ENCODE data around the gene ADAMTS16. TPM values are rescaled to one million over a fixed set of nuclear protein-coding genes. Genes with fewer than 3 reads are reported as not detected.

ADAMTS16 gene
- total and polyA plus RNA-seq, 2 experiments from 2014 or later = 2.2 to 5.9 TPM

DNA sequence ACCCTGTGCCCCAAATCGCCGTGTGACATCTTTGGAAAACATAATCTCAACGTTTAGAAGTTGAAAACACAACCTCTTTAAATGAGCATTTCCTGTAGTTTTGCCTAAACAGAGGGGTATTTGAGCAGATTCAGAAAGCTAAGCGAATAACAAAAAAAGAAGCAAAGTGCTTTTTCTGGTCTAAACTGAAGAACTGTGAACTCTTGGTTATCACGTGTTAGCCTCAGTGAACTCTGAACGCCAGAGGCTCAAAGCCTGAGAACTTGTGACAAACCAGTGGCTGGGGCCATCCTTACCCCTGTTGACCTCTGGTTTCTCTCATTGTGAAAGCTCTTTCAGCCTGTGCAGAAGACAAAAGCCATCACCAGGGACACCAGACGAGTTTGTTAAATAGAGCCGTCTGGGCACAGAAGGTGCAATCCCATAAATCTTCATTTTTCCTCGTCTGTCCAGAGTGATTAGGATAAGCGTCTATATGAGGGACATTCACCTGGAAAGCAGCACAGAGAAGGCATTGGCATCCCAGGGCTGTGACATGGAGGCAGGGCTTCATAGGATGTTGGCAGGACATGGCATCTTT lies 220.9 kb downstream of the ADAMTS16 start:
- peak; percentile 59 for DNase-seq (ENCODE audit: low spot score)
- Histone ChIP-seq H3K4me1 (ENCODE audit: insufficient read depth) (no peaks in the 10 kb centered on the region), H3K36me3 (replicated peaks; ENCODE audit: insufficient read depth, low read depth) (no peaks in the 10 kb centered on the region), H3K27ac (peak overlapping the region; percentile 48), H3K9me2 (replicated peaks; ENCODE audit: insufficient read depth) (no peaks in the 10 kb centered on the region), H3K4me2 (no peak overlapping the region), H3K9me3 (ENCODE audit: low read depth) (no peaks in the 10 kb centered on the region), H3K79me2 (no peaks in the 10 kb centered on the region), H3K27me3 (no peaks in the 10 kb centered on the region), H4K20me1 (ENCODE audit: insufficient read depth, poor library complexity, severe bottlenecking) (no peaks in the 10 kb centered on the region), H2AFZ (no peak overlapping the region), H3K4me3 (no peak overlapping the region)
- 45% methylated on average over 10 of the region's 10 CpGs for whole genome bisulfite sequencing (ENCODE audit: low lambda C conversion rate, missing lambda C conversion rate)
- TF ChIP-seq EZH2phosphoT487 (IDR thresholded peaks at IDR 0.05; ENCODE audit: low read depth, severe bottlenecking, unreplicated experiment) = no peak
- no peak for TF ChIP-seq EZH2 (IDR thresholded peaks at IDR 0.05; ENCODE audit: borderline replicate concordance)

DNA sequence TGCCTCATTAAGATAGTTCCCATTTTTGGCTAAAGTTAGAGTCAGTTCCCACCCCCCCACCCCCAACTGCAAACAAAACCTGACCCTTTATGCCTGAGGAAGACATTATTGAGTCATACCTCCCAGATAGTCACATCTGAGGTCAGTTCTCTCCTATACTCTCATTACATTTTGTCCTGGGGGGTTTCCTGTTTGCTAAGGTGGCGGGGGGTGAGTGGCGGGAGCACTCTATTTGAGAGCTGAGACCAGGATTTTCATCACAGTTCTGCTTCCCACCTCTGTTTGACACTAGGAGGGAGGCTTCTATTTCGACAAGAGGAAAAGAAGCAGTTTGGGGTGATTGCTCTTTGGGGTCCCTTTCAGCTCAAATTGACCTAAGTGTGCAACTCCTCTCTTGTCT lies 222.9 kb downstream of the ADAMTS16 start:
- Histone ChIP-seq H3K79me2 (no peaks in the 10 kb centered on the region), H3K9me3 (ENCODE audit: low read depth) (no peaks in the 10 kb centered on the region), H4K20me1 (ENCODE audit: insufficient read depth, poor library complexity, severe bottlenecking) (no peaks in the 10 kb centered on the region), H2AFZ (no peak overlapping the region), H3K9me2 (replicated peaks; ENCODE audit: insufficient read depth) (no peaks in the 10 kb centered on the region), H3K36me3 (replicated peaks; ENCODE audit: insufficient read depth, low read depth) (no peaks in the 10 kb centered on the region), H3K4me1 (ENCODE audit: insufficient read depth) (no peaks in the 10 kb centered on the region), H3K4me2 (no peak overlapping the region), H3K4me3 (no peak overlapping the region), H3K27me3 (no peaks in the 10 kb centered on the region), H3K27ac (no peak overlapping the region)
- TF ChIP-seq, protein P1, sequence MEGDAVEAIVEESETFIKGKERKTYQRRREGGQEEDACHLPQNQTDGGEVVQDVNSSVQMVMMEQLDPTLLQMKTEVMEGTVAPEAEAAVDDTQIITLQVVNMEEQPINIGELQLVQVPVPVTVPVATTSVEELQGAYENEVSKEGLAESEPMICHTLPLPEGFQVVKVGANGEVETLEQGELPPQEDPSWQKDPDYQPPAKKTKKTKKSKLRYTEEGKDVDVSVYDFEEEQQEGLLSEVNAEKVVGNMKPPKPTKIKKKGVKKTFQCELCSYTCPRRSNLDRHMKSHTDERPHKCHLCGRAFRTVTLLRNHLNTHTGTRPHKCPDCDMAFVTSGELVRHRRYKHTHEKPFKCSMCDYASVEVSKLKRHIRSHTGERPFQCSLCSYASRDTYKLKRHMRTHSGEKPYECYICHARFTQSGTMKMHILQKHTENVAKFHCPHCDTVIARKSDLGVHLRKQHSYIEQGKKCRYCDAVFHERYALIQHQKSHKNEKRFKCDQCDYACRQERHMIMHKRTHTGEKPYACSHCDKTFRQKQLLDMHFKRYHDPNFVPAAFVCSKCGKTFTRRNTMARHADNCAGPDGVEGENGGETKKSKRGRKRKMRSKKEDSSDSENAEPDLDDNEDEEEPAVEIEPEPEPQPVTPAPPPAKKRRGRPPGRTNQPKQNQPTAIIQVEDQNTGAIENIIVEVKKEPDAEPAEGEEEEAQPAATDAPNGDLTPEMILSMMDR (IDR thresholded peaks at IDR 0.05; ENCODE audit: poor library complexity) = no peak
- TF ChIP-seq EZH2phosphoT487 (IDR thresholded peaks at IDR 0.05; ENCODE audit: low read depth, severe bottlenecking, unreplicated experiment) (no peak), EZH2 (IDR thresholded peaks at IDR 0.05; ENCODE audit: borderline replicate concordance) (no peak)
- no peak for DNase-seq (ENCODE audit: low spot score)
- WGBS (ENCODE audit: low lambda C conversion rate, missing lambda C conversion rate) = 93% methylated on average over 3 of the region's 3 CpGs

DNA sequence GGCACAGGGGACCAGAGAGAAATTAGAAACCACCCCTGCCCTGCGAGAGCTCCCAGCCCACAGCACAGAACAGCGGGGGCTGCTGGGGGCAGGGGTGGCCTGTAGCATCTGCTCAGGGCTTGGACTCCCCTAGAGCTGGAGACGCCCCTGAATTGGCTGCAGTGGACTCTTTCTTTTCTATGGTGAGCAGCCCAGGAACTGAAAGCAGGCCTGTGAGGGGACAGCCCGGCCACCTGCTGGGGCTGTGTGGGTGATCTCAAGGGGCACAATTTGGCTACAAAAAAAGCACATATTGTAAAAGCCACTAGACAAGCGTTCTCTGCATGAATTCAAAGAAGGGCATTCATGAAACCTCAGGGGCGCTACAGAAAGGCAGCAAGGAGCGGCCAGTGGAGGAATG lies 224.8 kb downstream of the ADAMTS16 start:
- H3K4me3 ChIP-seq = no peak overlapping the region
- H3K27me3 ChIP-seq = no peaks in the 10 kb centered on the region
- no peaks in the 10 kb centered on the region for H3K4me1 ChIP-seq (ENCODE audit: insufficient read depth)
- no peaks in the 10 kb centered on the region for H3K79me2 ChIP-seq
- no peak overlapping the region for H2AFZ ChIP-seq
- TF ChIP-seq EZH2phosphoT487 (IDR thresholded peaks at IDR 0.05; ENCODE audit: low read depth, severe bottlenecking, unreplicated experiment) = no peak
- TF ChIP-seq, protein P1 (IDR thresholded peaks at IDR 0.05; ENCODE audit: poor library complexity) = no peak
- TF ChIP-seq EZH2 (IDR thresholded peaks at IDR 0.05; ENCODE audit: borderline replicate concordance) = no peak
- no peaks in the 10 kb centered on the region for H3K9me2 ChIP-seq (replicated peaks; ENCODE audit: insufficient read depth)
- no peak overlapping the region for H3K4me2 ChIP-seq
- no peak overlapping the region for H3K27ac ChIP-seq
- no peaks in the 10 kb centered on the region for H3K36me3 ChIP-seq (replicated peaks; ENCODE audit: insufficient read depth, low read depth)
- WGBS (ENCODE audit: low lambda C conversion rate, missing lambda C conversion rate) = 96% methylated on average over 7 of the region's 7 CpGs
- H3K9me3 ChIP-seq (ENCODE audit: low read depth) = no peaks in the 10 kb centered on the region
- DNase-seq (ENCODE audit: low spot score) = no peak
- H4K20me1 ChIP-seq (ENCODE audit: insufficient read depth, poor library complexity, severe bottlenecking) = no peaks in the 10 kb centered on the region

DNA sequence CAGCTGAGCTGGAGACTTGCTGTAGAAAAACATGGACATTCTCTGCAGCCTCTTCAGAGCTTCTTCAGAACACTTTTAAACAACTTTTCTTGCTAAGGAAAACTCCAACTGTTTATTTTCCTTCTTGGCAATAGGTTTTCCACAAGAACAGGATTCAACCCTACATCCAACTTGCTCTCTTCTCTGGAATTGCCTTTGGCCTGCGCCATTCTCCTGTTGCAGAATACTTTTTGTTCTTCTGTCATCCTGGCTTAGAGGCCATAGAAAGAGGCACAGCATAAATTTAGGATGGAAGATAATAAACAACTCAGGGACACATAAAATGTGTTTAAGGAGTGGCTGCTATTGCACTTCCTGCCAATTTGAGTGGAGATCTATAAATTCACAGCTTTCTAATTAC lies 227.6 kb downstream of the ADAMTS16 start:
- H3K4me2 ChIP-seq = no peak overlapping the region
- no peaks in the 10 kb centered on the region for H3K27me3 ChIP-seq
- H3K9me2 ChIP-seq (replicated peaks; ENCODE audit: insufficient read depth) = no peaks in the 10 kb centered on the region
- no peak for TF ChIP-seq EZH2 (IDR thresholded peaks at IDR 0.05; ENCODE audit: borderline replicate concordance)
- TF ChIP-seq, protein P1 (IDR thresholded peaks at IDR 0.05; ENCODE audit: poor library complexity) = no peak
- no peak for TF ChIP-seq EZH2phosphoT487 (IDR thresholded peaks at IDR 0.05; ENCODE audit: low read depth, severe bottlenecking, unreplicated experiment)
- H3K9me3 ChIP-seq (ENCODE audit: low read depth) = no peaks in the 10 kb centered on the region
- no peak overlapping the region for H3K27ac ChIP-seq
- no peak overlapping the region for H2AFZ ChIP-seq
- WGBS (ENCODE audit: low lambda C conversion rate, missing lambda C conversion rate) = 100% methylated on average over 1 of the region's 1 CpG
- H3K36me3 ChIP-seq (replicated peaks; ENCODE audit: insufficient read depth, low read depth) = no peaks in the 10 kb centered on the region
- DNase-seq (ENCODE audit: low spot score) = no peak
- no peak overlapping the region for H3K4me3 ChIP-seq
- H3K4me1 ChIP-seq (ENCODE audit: insufficient read depth) = no peaks in the 10 kb centered on the region
- H3K79me2 ChIP-seq = no peaks in the 10 kb centered on the region
- H4K20me1 ChIP-seq (ENCODE audit: insufficient read depth, poor library complexity, severe bottlenecking) = no peaks in the 10 kb centered on the region

All from hepatocyte (in vitro differentiated cells).